ENCODE results near the gene RASA2.

The RASA2 gene, protein sequence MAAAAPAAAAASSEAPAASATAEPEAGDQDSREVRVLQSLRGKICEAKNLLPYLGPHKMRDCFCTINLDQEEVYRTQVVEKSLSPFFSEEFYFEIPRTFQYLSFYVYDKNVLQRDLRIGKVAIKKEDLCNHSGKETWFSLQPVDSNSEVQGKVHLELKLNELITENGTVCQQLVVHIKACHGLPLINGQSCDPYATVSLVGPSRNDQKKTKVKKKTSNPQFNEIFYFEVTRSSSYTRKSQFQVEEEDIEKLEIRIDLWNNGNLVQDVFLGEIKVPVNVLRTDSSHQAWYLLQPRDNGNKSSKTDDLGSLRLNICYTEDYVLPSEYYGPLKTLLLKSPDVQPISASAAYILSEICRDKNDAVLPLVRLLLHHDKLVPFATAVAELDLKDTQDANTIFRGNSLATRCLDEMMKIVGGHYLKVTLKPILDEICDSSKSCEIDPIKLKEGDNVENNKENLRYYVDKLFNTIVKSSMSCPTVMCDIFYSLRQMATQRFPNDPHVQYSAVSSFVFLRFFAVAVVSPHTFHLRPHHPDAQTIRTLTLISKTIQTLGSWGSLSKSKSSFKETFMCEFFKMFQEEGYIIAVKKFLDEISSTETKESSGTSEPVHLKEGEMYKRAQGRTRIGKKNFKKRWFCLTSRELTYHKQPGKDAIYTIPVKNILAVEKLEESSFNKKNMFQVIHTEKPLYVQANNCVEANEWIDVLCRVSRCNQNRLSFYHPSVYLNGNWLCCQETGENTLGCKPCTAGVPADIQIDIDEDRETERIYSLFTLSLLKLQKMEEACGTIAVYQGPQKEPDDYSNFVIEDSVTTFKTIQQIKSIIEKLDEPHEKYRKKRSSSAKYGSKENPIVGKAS

DNA sequence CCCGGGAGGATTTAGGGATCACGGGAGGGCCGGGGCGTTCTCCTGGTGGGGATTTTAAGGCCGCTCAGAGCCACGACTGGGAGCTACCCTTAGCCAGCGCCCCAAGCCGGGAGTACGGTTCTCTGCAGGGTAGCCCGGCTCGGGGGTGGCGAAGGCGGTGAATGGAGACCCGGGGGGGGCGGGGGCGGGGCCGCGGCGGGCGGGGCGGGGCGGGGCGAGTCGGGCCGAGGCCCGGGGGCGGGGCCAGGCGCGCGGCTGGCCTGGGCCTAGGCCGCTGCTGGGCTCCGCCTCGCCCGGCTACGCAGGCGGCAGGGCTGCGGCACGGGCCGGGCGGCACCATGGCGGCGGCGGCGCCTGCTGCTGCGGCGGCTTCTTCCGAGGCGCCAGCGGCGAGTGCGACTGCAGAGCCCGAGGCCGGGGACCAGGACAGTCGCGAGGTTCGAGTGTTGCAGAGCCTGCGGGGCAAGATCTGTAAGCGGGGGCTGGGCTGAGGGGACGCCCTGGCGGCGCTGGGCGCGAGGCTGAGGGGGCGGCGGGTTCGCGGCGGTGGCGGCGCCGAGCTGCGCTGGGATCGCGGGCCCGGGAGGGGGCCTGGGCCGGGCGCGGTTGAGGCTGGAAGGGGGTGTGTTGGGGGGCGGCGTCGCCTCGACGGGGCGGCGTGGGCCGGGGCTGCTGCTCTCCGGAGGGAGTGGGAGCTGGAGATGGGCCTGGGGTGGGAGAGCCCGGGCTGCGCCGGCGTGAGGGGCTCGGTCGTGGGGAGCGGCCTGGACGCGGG, at the start of gene RASA2:
TSS of gene RASA2 (plus strand) at position 282 of the 775 bp plus-strand sequence. CDS start at position 339, 57 bp downstream.
- Histone ChIP-seq H3K4me1 (ENCODE audit: low read depth, poor library complexity, severe bottlenecking) (peaks cover 40% of the 10 kb centered on the region), H4K20me1 (ENCODE audit: insufficient read depth) (0 out of 2 replicates have a peak, but pooled peaks cover 4% of the 10 kb centered on the region), H3K4me3 (IDR thresholded peaks at IDR 0.05; ENCODE audit: insufficient read depth, low read depth, low read length) (peak within 1 kb of the TSS; percentile 93), H3K36me3 (ENCODE audit: insufficient read depth) (no peaks in the 10 kb centered on the region), H3K79me2 (ENCODE audit: insufficient read depth, low read depth) (peaks cover 39% of the 10 kb centered on the region), H3K9ac (peak within 1 kb of the TSS; percentile 91), H3K4me2 (peak within 1 kb of the TSS; percentile 89), H2AFZ (ENCODE audit: low read depth) (peak within 1 kb of the TSS; percentile 78), H3K27me3 (ENCODE audit: insufficient read depth, low read depth) (no peaks in the 10 kb centered on the region), H3K27ac (peak within 1 kb of the TSS; percentile 81)
- TF ChIP-seq, protein P1, sequence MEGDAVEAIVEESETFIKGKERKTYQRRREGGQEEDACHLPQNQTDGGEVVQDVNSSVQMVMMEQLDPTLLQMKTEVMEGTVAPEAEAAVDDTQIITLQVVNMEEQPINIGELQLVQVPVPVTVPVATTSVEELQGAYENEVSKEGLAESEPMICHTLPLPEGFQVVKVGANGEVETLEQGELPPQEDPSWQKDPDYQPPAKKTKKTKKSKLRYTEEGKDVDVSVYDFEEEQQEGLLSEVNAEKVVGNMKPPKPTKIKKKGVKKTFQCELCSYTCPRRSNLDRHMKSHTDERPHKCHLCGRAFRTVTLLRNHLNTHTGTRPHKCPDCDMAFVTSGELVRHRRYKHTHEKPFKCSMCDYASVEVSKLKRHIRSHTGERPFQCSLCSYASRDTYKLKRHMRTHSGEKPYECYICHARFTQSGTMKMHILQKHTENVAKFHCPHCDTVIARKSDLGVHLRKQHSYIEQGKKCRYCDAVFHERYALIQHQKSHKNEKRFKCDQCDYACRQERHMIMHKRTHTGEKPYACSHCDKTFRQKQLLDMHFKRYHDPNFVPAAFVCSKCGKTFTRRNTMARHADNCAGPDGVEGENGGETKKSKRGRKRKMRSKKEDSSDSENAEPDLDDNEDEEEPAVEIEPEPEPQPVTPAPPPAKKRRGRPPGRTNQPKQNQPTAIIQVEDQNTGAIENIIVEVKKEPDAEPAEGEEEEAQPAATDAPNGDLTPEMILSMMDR (conservative IDR thresholded peaks at IDR 0.05; ENCODE audit: low read depth, low read length), result no peak

DNA sequence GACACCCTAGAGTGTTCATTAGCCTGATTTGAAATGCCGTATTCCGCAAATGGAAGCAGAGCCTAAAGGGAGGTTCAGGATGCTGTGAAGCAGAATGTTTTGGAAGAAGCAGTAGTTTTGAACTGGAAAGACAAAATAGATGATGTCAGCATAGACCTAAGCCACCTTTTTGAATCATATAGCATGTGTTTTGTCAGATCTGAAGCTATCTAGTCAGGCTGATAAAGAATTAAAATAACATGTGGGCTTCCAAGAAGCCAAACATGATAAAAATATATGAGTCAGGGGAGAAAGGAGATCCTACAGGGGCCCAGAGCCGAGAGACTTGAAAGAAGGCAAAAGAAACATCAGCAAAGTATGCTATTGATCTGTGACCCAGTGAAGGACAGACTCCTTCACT, 47.2 kb upstream of the RASA2 start:
- no peak overlapping the region; the same call in 1 of the 2 replicates for H3K4me2 ChIP-seq
- H3K4me1 ChIP-seq (ENCODE audit: low read depth, poor library complexity, severe bottlenecking), result peaks cover 77% of the 10 kb centered on the region
- H3K36me3 ChIP-seq (ENCODE audit: insufficient read depth), result peaks cover 51% of the 10 kb centered on the region
- no peak overlapping the region for H3K4me3 ChIP-seq (IDR thresholded peaks at IDR 0.05; ENCODE audit: insufficient read depth, low read depth, low read length)
- TF ChIP-seq, protein P1 (conservative IDR thresholded peaks at IDR 0.05; ENCODE audit: low read depth, low read length), result no peak
- no peaks in the 10 kb centered on the region for H3K27me3 ChIP-seq (ENCODE audit: insufficient read depth, low read depth)
- peaks cover 82% of the 10 kb centered on the region for H3K79me2 ChIP-seq (ENCODE audit: insufficient read depth, low read depth)
- no peak overlapping the region for H3K9ac ChIP-seq
- no peak overlapping the region for H2AFZ ChIP-seq (ENCODE audit: low read depth)
- H4K20me1 ChIP-seq (ENCODE audit: insufficient read depth), result peaks cover 45% of the 10 kb centered on the region
- peak overlapping the region; percentile 8; the same call in 1 of the 2 replicates for H3K27ac ChIP-seq

DNA sequence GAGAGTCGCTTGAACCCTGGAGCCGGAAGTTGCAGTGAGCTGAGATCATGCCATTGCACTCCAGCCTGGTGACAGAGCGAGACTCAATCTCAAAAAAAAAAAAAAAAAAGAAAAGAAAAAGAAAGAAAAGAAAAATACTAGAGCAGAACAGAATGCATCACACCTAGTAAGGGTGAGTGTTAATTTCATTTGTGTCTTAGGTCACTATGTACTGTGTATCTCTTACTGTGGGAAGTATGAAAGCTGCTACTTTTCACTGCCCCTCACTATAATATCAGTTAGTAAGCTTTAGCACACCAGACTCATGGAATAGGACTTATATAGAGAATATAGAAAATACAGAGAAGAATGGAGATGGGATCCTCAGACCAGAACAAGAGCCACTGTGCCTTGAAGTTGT, 45.9 kb upstream of the RASA2 start:
- H3K9ac ChIP-seq, result no peak overlapping the region

More for the DNA sequence above, 45.9 kb upstream of the RASA2 start:
- Histone ChIP-seq H3K79me2 (ENCODE audit: insufficient read depth, low read depth) (peaks cover 80% of the 10 kb centered on the region), H4K20me1 (ENCODE audit: insufficient read depth) (peaks cover 57% of the 10 kb centered on the region), H3K4me3 (IDR thresholded peaks at IDR 0.05; ENCODE audit: insufficient read depth, low read depth, low read length) (no peak overlapping the region), H3K4me1 (ENCODE audit: low read depth, poor library complexity, severe bottlenecking) (peaks cover 71% of the 10 kb centered on the region), H3K36me3 (ENCODE audit: insufficient read depth) (peaks cover 62% of the 10 kb centered on the region), H3K27ac (peak overlapping the region; percentile 25; the same call in 1 of the 2 replicates), H3K4me2 (no peak overlapping the region), H2AFZ (ENCODE audit: low read depth) (no peak overlapping the region), H3K27me3 (ENCODE audit: insufficient read depth, low read depth) (no peaks in the 10 kb centered on the region)
- TF ChIP-seq, protein P1 (conservative IDR thresholded peaks at IDR 0.05; ENCODE audit: low read depth, low read length), result no peak
